Measurements from ENCODE around the gene TP53. TPM values are rescaled to one million over a fixed set of nuclear protein-coding genes. Genes with fewer than 3 reads are reported as not detected.
A peak's percentile ranks its signal among the peaks of the same experiment; 100 is the strongest.
"Not testable (repeated sequence)": the region's sequence is repeated elsewhere in the genome, so short reads cannot be mapped to it uniquely, and the experiment has no call there.

The TP53 gene
- total RNA-seq, 6 donors from 2014 or later = 16.8 to 55.5 (median 21.9) TPM

DNA sequence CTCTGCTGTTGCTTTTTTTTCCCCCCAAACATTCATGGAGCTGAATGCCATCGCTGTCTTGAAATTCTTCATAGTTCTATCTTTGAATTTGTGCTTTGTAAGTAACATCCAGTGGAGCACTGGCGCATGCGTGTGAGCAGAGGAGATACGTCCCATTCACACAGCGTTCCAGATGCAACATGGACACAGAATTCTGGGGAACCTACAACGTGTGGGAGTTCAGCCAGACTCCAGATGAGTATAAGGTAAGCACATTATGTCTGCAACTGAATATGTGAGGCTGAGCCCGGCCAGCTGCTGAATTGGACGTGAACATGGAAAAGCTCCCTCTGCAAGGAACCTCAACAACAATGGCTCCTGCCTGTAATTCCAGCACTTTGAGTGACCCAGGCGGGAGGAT lies 40.8 kb downstream of the TP53 start:
- 82 to 83% methylated on average over 8 of the region's 9 CpGs for WGBS, 2 donors
- no peaks in the 10 kb centered on the region for H3K36me3 ChIP-seq
- no peak overlapping the region for H3K27ac ChIP-seq
- ATAC-seq (ENCODE audit: low FRiP score in 2 of 2) = no peak
- H3K9me3 ChIP-seq = no peaks in the 10 kb centered on the region
- TF ChIP-seq POLR2AphosphoS5 (IDR thresholded peaks at IDR 0.05) (no peak), POLR2A (IDR thresholded peaks at IDR 0.05) (no peak), EP300 (IDR thresholded peaks at IDR 0.05) (no peak)
- TF ChIP-seq, protein P1, sequence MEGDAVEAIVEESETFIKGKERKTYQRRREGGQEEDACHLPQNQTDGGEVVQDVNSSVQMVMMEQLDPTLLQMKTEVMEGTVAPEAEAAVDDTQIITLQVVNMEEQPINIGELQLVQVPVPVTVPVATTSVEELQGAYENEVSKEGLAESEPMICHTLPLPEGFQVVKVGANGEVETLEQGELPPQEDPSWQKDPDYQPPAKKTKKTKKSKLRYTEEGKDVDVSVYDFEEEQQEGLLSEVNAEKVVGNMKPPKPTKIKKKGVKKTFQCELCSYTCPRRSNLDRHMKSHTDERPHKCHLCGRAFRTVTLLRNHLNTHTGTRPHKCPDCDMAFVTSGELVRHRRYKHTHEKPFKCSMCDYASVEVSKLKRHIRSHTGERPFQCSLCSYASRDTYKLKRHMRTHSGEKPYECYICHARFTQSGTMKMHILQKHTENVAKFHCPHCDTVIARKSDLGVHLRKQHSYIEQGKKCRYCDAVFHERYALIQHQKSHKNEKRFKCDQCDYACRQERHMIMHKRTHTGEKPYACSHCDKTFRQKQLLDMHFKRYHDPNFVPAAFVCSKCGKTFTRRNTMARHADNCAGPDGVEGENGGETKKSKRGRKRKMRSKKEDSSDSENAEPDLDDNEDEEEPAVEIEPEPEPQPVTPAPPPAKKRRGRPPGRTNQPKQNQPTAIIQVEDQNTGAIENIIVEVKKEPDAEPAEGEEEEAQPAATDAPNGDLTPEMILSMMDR (IDR thresholded peaks at IDR 0.05) = no peak
- no peak overlapping the region for H3K4me3 ChIP-seq
- peaks cover 0 to 16% (median 3%) of the 10 kb centered on the region in 4 donors for H3K27me3 ChIP-seq
- peaks cover 13 to 16% (median 15%) of the 10 kb centered on the region in 4 donors for H3K4me1 ChIP-seq
- DNase-seq = no peak

DNA sequence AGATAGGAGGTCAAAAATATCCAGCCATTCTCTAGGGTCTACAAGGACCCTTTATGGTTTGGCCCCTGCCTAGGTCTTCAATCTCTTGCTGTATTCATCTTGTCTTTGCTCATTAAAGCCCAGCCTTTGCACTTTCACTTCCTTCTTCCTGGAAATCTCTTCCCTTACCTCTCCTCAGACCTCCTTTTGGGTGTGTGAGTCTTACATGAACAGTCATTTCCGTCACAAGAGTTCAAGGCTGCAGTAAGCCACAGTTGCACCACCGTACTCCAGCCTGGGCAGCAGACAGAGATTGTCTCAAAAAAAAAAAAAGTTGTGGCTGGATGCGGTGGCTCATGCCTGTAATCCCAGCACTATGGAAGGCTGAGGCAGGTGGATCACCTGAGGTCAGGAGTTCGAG lies 42.5 kb downstream of the TP53 start:
- no peaks in the 10 kb centered on the region for H3K36me3 ChIP-seq
- TF ChIP-seq POLR2A (IDR thresholded peaks at IDR 0.05) (no peak), POLR2AphosphoS5 (IDR thresholded peaks at IDR 0.05) (no peak), EP300 (IDR thresholded peaks at IDR 0.05) (no peak)
- TF ChIP-seq, protein P1 (IDR thresholded peaks at IDR 0.05) = no peak
- no peaks in the 10 kb centered on the region for H3K27me3 ChIP-seq
- WGBS, 2 donors = 75 to 78% methylated on average over 4 of the region's 4 CpGs
- no peaks in the 10 kb centered on the region for H3K9me3 ChIP-seq
- H3K4me3 ChIP-seq = no peak overlapping the region
- no peaks in the 10 kb centered on the region for H3K4me1 ChIP-seq
- H3K27ac ChIP-seq = no peak overlapping the region
- ATAC-seq (ENCODE audit: low FRiP score in 2 of 2) (peak in 1 of 2 donors; percentile 57), DNase-seq (no peak)

DNA sequence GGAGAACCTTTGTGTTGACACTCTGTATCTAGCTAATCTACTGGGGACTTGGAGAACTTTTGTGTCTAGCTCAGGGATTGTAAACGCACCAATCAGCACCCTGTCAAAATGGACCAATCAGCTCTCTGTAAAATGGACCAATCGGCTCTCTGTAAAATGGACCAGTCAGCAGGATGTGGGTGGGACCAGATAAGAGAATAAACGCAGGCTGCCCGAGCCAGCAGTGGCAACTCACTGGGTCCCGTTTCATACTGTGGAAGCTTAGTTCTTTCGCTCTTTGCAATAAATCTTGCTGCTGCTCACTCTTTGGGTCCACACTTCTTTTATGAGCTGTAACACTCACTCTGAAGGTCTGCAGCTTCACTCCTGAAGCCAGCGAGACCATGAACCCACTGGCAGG lies 45.7 kb downstream of the TP53 start:
- DNase-seq; ATAC-seq (ENCODE audit: low FRiP score in 2 of 2); H3K4me1 ChIP-seq; H3K36me3 ChIP-seq; H3K4me3 ChIP-seq; H3K9me3 ChIP-seq; H3K27me3 ChIP-seq; H3K27ac ChIP-seq: not testable (repeated sequence)
- 61 to 66% methylated on average over 7 of the region's 7 CpGs for WGBS, 2 donors

GRCh38 chr17:7640783-7641182 lies 46.5 kb downstream of the TP53 start:
- TF ChIP-seq, protein P1 (IDR thresholded peaks at IDR 0.05) = no peak
- peak in 1 of 2 donors; percentile 69 for DNase-seq
- WGBS, 2 donors = 95 to 98% methylated on average over 17 to 21 of the region's 26 CpGs

GRCh38 chr17:7636163-7636562 lies 51.1 kb downstream of the TP53 start:
- 65 to 71% methylated on average over 5 of the region's 5 CpGs for WGBS, 2 donors
- no peaks in the 10 kb centered on the region for H3K27me3 ChIP-seq
- H3K4me3 ChIP-seq = no peak overlapping the region
- H3K36me3 ChIP-seq = no peaks in the 10 kb centered on the region
- H3K9me3 ChIP-seq = no peaks in the 10 kb centered on the region
- H3K4me1 ChIP-seq = no peaks in the 10 kb centered on the region
- H3K27ac ChIP-seq = no peak overlapping the region
- ATAC-seq (ENCODE audit: low FRiP score in 2 of 2) (no peak), DNase-seq (no peak)
- no peak for TF ChIP-seq POLR2AphosphoS5 (IDR thresholded peaks at IDR 0.05)
- TF ChIP-seq POLR2A (IDR thresholded peaks at IDR 0.05) = no peak
- TF ChIP-seq EP300 (IDR thresholded peaks at IDR 0.05) = no peak
- TF ChIP-seq, protein P1 (IDR thresholded peaks at IDR 0.05) = no peak

More at GRCh38 chr17:7640783-7641182, 46.5 kb downstream of the TP53 start:
- Histone ChIP-seq H3K27ac (no peak overlapping the region), H3K4me1 (no peaks in the 10 kb centered on the region), H3K9me3 (no peaks in the 10 kb centered on the region), H3K27me3 (no peaks in the 10 kb centered on the region), H3K4me3 (no peak overlapping the region), H3K36me3 (no peaks in the 10 kb centered on the region)
- no peak for ATAC-seq (ENCODE audit: low FRiP score in 2 of 2)

Data from upper lobe of left lung (tissue), 6 donors.